ENCODE data around the gene PEA15. TPM values are rescaled to one million over a fixed set of nuclear protein-coding genes. Genes with fewer than 3 reads are reported as not detected.

Gene PEA15
- total RNA-seq, 5 donors from 2014 or later (not counting 1 experiment from before 2014, with no cell fraction given) = 12.3 to 27.5 (median 15.9) TPM

DNA sequence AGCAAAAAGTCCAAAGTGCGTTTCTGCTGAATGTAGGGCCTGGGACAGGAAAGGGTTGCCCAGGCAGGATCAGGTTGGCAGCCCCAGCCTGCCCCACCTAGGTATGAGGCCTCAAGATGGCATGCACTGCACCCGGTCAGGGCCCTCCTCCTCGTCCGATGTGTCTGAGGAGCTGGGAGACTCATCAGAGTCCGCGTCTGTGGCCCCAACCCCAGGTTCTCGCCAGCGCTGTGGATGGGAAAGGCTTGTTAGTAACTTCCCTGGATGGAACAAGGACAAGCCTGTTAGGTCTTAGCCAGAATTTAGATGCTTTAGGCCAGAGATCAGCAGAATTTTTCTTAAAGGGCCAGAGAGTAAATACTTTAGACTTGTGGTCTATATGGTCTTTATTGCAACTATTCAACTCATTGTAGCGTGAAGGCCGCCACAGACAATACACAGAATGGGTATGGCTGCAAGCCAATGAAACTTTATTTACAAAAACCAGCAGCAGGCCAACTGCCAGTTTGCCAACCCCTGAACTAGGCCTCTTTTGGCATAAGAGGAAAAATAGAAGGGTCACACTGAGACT lies 12.4 kb downstream of the PEA15 start:
- Histone ChIP-seq H3K4me3 (ENCODE audit: control insufficient read depth in 1 of 2, extremely low read depth in 1 of 2, low read length in 1 of 2) (no peak overlapping the region), H3K27ac (ENCODE audit: low read length) (no peak overlapping the region), H3K36me3 (ENCODE audit: control insufficient read depth in 2 of 2, extremely low read depth in 1 of 2, insufficient read depth in 1 of 2, low read length in 1 of 2) (peaks cover 24 to 95% of the 10 kb centered on the region in 2 donors), H3K4me1 (ENCODE audit: control insufficient read depth in 1 of 2, extremely low read depth in 1 of 2, insufficient read depth in 2 of 2, low read length in 2 of 2) (no peaks in the 10 kb centered on the region), H3K27me3 (replicated peaks in 1 of 2; ENCODE audit: control insufficient read depth in 2 of 2, extremely low read depth in 1 of 2, insufficient read depth in 2 of 2, low read length in 1 of 2) (no peaks in the 10 kb centered on the region), H3K9me3 (no peaks in the 10 kb centered on the region)
- no peaks in the 10 kb centered on the region for H3K27me3 Mint-ChIP-seq
- 98% methylated on average over 8 of the region's 10 CpGs for WGBS (ENCODE audit: insufficient coverage)
- ChIA-PET POLR2A (interaction anchor here in 1 of 2 donors (0.5 kb wide), 1 partner anchor 24 kb away, joined by 3 read pairs; no protein-coding TSS in a partner anchor), CTCF (no interaction called here)
- ATAC-seq (replicated peaks in 1 of 4) (no peak), DNase-seq (no peak)
- H3K9me3 Mint-ChIP-seq = no peaks in the 10 kb centered on the region
- no peak overlapping the region for H3K27ac Mint-ChIP-seq
- no peaks in the 10 kb centered on the region for H3K4me1 Mint-ChIP-seq
- no peak overlapping the region for H3K4me3 Mint-ChIP-seq
- peaks cover 49% of the 10 kb centered on the region for H3K36me3 Mint-ChIP-seq

DNA sequence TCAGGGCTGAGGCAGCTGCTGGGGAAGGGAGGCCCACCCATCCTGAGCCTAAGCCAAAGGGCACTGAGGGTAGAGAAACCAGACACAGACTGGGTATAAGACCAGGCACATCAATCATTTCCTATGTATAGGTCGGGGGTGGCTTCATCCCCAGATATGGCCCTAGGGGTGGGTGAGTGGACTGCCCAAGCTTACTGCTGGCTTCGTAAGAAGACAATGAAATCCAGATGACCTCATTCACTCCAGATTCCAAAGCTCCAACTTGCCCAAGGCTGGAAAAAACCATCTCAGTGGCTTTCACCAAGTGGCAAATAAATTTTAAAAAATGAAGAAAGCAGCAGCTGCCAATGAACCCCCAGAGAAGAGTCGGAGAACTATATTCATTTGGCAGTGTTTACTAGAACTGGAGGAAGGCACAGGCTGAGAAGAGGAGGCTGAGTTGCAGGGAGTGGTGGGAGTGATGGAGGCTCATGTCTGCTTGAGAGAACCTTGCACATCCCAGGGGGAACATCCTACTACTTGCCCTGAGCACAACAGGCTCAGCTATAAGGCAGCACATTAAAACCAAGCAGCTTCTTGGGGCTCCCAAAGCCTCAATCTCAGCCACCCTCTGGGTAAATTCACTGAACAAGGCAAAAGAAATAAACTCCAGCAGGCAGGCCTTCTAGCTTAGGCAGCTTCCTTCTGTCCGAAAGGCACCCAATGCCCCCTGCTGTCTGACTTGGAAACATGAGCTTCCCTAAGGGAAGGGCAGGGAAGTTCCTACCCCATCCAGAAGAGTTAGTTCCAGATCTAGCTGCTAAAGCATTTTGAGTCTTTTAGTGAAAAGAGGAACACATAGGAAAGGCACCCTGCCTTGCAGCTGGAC lies 14.1 kb downstream of the PEA15 start:
- DNase-seq (no peak), ATAC-seq (replicated peaks in 1 of 4) (no peak)
- WGBS (ENCODE audit: insufficient coverage) = no CpG with 5 or more reads among the region's 4 CpGs
- Mint-ChIP-seq H3K27ac (peak overlapping the region in 1 of 2 donors; percentile 41), H3K4me3 (no peak overlapping the region), H3K36me3 (peaks cover 58% of the 10 kb centered on the region), H3K27me3 (no peaks in the 10 kb centered on the region), H3K9me3 (no peaks in the 10 kb centered on the region), H3K4me1 (no peaks in the 10 kb centered on the region)
- CTCF ChIA-PET = interaction anchor here (1.0 kb wide), 2 partner anchors 8 kb away, joined by 3 read pairs; no protein-coding TSS in a partner anchor
- POLR2A ChIA-PET = interaction anchor here in 1 of 2 donors (0.6 kb wide), 1 partner anchor 394 kb away, joined by 3 read pairs; no protein-coding TSS in a partner anchor
- Histone ChIP-seq H3K27me3 (replicated peaks in 1 of 2; ENCODE audit: control insufficient read depth in 2 of 2, extremely low read depth in 1 of 2, insufficient read depth in 2 of 2, low read length in 1 of 2) (no peaks in the 10 kb centered on the region), H3K27ac (ENCODE audit: low read length) (no peak overlapping the region), H3K4me1 (ENCODE audit: control insufficient read depth in 1 of 2, extremely low read depth in 1 of 2, insufficient read depth in 2 of 2, low read length in 2 of 2) (no peaks in the 10 kb centered on the region), H3K36me3 (ENCODE audit: control insufficient read depth in 2 of 2, extremely low read depth in 1 of 2, insufficient read depth in 1 of 2, low read length in 1 of 2) (peaks cover 30 to 96% of the 10 kb centered on the region in 2 donors), H3K9me3 (no peaks in the 10 kb centered on the region), H3K4me3 (ENCODE audit: control insufficient read depth in 1 of 2, extremely low read depth in 1 of 2, low read length in 1 of 2) (no peak overlapping the region)

DNA sequence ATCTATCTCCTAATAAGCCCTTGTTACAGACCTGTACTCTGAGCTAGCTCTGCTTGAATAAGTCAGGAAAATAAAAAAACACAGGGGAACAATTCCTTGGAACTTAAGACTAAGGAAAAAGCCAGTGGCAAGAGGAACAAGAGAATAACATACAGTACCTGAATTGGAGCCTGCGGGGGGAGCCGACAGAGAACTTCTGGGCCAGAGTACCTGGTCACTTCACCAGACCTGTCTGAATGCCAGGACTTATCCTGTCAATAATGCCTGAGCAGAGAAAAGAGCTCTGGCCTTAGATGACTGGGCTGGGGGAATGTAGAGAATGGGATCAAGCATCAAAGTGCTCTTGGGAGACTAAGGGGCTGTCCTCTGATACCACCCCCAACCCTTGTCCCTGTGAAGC lies 15.1 kb downstream of the PEA15 start:
- POLR2A ChIA-PET = no interaction called here
- Mint-ChIP-seq H3K4me1 (no peaks in the 10 kb centered on the region), H3K4me3 (no peak overlapping the region), H3K9me3 (no peaks in the 10 kb centered on the region), H3K27me3 (no peaks in the 10 kb centered on the region), H3K36me3 (peaks cover 64% of the 10 kb centered on the region), H3K27ac (peak overlapping the region; percentile 41 to 60)
- Histone ChIP-seq H3K9me3 (no peaks in the 10 kb centered on the region), H3K27ac (ENCODE audit: low read length) (no peak overlapping the region), H3K4me1 (ENCODE audit: control insufficient read depth in 1 of 2, extremely low read depth in 1 of 2, insufficient read depth in 2 of 2, low read length in 2 of 2) (no peaks in the 10 kb centered on the region), H3K4me3 (ENCODE audit: control insufficient read depth in 1 of 2, extremely low read depth in 1 of 2, low read length in 1 of 2) (no peak overlapping the region), H3K27me3 (replicated peaks in 1 of 2; ENCODE audit: control insufficient read depth in 2 of 2, extremely low read depth in 1 of 2, insufficient read depth in 2 of 2, low read length in 1 of 2) (no peaks in the 10 kb centered on the region), H3K36me3 (ENCODE audit: control insufficient read depth in 2 of 2, extremely low read depth in 1 of 2, insufficient read depth in 1 of 2, low read length in 1 of 2) (peaks cover 30 to 98% of the 10 kb centered on the region in 2 donors)
- no peak for ATAC-seq (replicated peaks in 1 of 4)
- no peak for DNase-seq
- CTCF ChIA-PET = interaction anchor here in 1 of 2 donors (1.0 kb wide), 1 partner anchor 9 kb away, joined by 3 read pairs; no protein-coding TSS in a partner anchor
- 100% methylated on average over 1 of the region's 2 CpGs for WGBS (ENCODE audit: insufficient coverage)

DNA sequence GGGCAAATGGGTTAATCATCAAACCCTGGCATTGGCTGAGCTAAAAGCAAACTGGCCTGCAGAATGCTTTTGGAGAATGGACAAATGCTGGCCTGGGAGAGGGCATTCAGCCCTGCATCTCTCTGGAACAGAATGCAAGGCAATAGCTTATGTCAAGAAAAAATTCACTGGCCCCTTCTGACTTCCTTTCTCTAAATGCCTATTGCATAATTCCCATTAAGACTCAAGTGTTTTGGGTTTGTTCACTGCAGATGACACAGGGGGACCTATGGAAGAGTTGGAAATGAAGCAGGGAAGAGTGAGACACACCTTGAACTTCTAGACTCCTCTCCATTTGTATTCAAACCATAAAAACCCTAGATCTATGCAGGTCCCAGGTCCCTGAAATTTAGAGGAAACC lies 15.9 kb downstream of the PEA15 start:
- H3K27me3 Mint-ChIP-seq = no peaks in the 10 kb centered on the region
- H3K36me3 ChIP-seq (ENCODE audit: control insufficient read depth in 2 of 2, extremely low read depth in 1 of 2, insufficient read depth in 1 of 2, low read length in 1 of 2) = peaks cover 30 to 98% of the 10 kb centered on the region in 2 donors
- H3K4me1 ChIP-seq (ENCODE audit: control insufficient read depth in 1 of 2, extremely low read depth in 1 of 2, insufficient read depth in 2 of 2, low read length in 2 of 2) = no peaks in the 10 kb centered on the region
- DNase-seq (no peak), ATAC-seq (replicated peaks in 1 of 4) (no peak)
- no peak overlapping the region for H3K27ac ChIP-seq (ENCODE audit: low read length)
- H3K9me3 ChIP-seq = no peaks in the 10 kb centered on the region
- POLR2A ChIA-PET = no interaction called here
- H3K27me3 ChIP-seq (replicated peaks in 1 of 2; ENCODE audit: control insufficient read depth in 2 of 2, extremely low read depth in 1 of 2, insufficient read depth in 2 of 2, low read length in 1 of 2) = no peaks in the 10 kb centered on the region
- no peak overlapping the region for H3K4me3 ChIP-seq (ENCODE audit: control insufficient read depth in 1 of 2, extremely low read depth in 1 of 2, low read length in 1 of 2)
- H3K4me3 Mint-ChIP-seq = no peak overlapping the region
- H3K27ac Mint-ChIP-seq = no peak overlapping the region
- CTCF ChIA-PET = no interaction called here
- H3K4me1 Mint-ChIP-seq = no peaks in the 10 kb centered on the region
- H3K9me3 Mint-ChIP-seq = no peaks in the 10 kb centered on the region
- peaks cover 62% of the 10 kb centered on the region for H3K36me3 Mint-ChIP-seq

DNA sequence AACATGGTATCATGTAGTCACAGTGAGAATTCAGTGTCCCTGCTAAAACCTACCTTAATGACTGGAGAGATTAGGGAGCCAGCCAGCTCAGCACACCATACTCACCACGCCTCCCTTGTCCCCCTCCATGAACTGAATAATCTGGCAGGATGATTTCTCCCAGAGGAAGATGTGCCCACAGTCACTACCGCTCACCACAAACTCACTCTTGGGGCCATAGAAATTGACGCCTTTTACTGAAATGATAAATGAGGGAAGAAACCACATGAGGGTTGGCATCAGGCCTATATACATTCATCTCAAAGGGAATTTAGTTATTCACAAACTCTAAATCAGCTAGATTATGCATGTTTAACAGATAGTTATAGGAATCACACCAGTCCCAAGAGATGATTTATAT lies 17.4 kb downstream of the PEA15 start:
- Histone ChIP-seq H3K9me3 (no peaks in the 10 kb centered on the region), H3K36me3 (ENCODE audit: control insufficient read depth in 2 of 2, extremely low read depth in 1 of 2, insufficient read depth in 1 of 2, low read length in 1 of 2) (peaks cover 33 to 98% of the 10 kb centered on the region in 2 donors), H3K27me3 (replicated peaks in 1 of 2; ENCODE audit: control insufficient read depth in 2 of 2, extremely low read depth in 1 of 2, insufficient read depth in 2 of 2, low read length in 1 of 2) (no peaks in the 10 kb centered on the region), H3K27ac (ENCODE audit: low read length) (no peak overlapping the region), H3K4me1 (ENCODE audit: control insufficient read depth in 1 of 2, extremely low read depth in 1 of 2, insufficient read depth in 2 of 2, low read length in 2 of 2) (no peaks in the 10 kb centered on the region), H3K4me3 (ENCODE audit: control insufficient read depth in 1 of 2, extremely low read depth in 1 of 2, low read length in 1 of 2) (no peak overlapping the region)
- Mint-ChIP-seq H3K36me3 (peaks cover 53% of the 10 kb centered on the region), H3K27me3 (no peaks in the 10 kb centered on the region), H3K4me1 (no peaks in the 10 kb centered on the region), H3K9me3 (no peaks in the 10 kb centered on the region), H3K27ac (no peak overlapping the region), H3K4me3 (no peak overlapping the region)
- POLR2A ChIA-PET = interaction anchor here in 1 of 2 donors (0.6 to 0.9 kb wide), 2 partner anchors 22 to 34 kb away, joined by 3 read pairs; no protein-coding TSS in a partner anchor
- DNase-seq (no peak), ATAC-seq (replicated peaks in 1 of 4) (no peak)
- CTCF ChIA-PET = no interaction called here
- WGBS (ENCODE audit: insufficient coverage) = 80% methylated on average over 1 of the region's 3 CpGs

DNA sequence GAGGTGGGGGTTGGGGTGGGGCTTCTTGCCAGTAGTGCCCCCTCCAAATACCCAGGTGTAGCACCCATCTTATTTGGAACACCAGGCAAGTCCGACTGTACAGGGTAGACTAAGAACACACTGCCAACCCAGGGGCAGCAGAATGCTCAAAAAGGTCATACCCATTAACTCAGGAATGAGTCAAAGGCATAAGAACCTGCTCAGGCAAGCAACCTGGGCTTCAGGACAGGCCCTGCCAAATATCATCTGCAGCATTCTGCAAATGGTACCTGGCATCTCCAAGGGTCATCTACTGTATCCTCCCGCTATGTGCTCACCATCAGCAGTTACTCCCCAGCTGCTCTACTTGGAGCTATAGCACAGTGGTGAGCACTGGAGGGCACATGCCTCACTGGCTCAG lies 19.4 kb downstream of the PEA15 start:
- 96% methylated on average over 2 of the region's 2 CpGs for WGBS (ENCODE audit: insufficient coverage)
- H3K4me3 Mint-ChIP-seq = no peak overlapping the region
- Histone ChIP-seq H3K4me1 (ENCODE audit: control insufficient read depth in 1 of 2, extremely low read depth in 1 of 2, insufficient read depth in 2 of 2, low read length in 2 of 2) (no peaks in the 10 kb centered on the region), H3K36me3 (ENCODE audit: control insufficient read depth in 2 of 2, extremely low read depth in 1 of 2, insufficient read depth in 1 of 2, low read length in 1 of 2) (peaks cover 21 to 94% of the 10 kb centered on the region in 2 donors), H3K27ac (ENCODE audit: low read length) (no peak overlapping the region), H3K4me3 (ENCODE audit: control insufficient read depth in 1 of 2, extremely low read depth in 1 of 2, low read length in 1 of 2) (no peak overlapping the region), H3K27me3 (replicated peaks in 1 of 2; ENCODE audit: control insufficient read depth in 2 of 2, extremely low read depth in 1 of 2, insufficient read depth in 2 of 2, low read length in 1 of 2) (no peaks in the 10 kb centered on the region), H3K9me3 (no peaks in the 10 kb centered on the region)
- ChIA-PET POLR2A (interaction anchor here in 1 of 2 donors (0.5 kb wide), 1 partner anchor 105 kb away, joined by 5 read pairs; no protein-coding TSS in a partner anchor), CTCF (interaction anchor here in 1 of 2 donors (0.6 kb wide), 1 partner anchor 242 kb away, joined by 4 read pairs; no protein-coding TSS in a partner anchor)
- H3K27ac Mint-ChIP-seq = no peak overlapping the region
- no peaks in the 10 kb centered on the region for H3K9me3 Mint-ChIP-seq
- H3K36me3 Mint-ChIP-seq = peaks cover 60% of the 10 kb centered on the region
- no peaks in the 10 kb centered on the region for H3K27me3 Mint-ChIP-seq
- no peak for DNase-seq
- H3K4me1 Mint-ChIP-seq = no peaks in the 10 kb centered on the region
- no peak for ATAC-seq (replicated peaks in 1 of 4)
